DOHH2 (cell line): ENCODE measurements around the gene SH3D19.

ENCODE experiments used
- H3F3A ChIP-seq: fragments of 200-600 bp; sonication (generic), shearing (Covaris generic); 2 replicates; pipeline ENCODE4 v1.6.0; 2016; ENCODE audit warnings: antibody characterized with exemption, mild to moderate bottlenecking; ENCODE audit not compliant: control insufficient read depth, insufficient read depth
- H3K27ac ChIP-seq: fragments of 200-600 bp; sonication (generic); 2 replicates; pipeline ENCODE4 v1.5.1; 2014; ENCODE audit warnings: low read depth, mild to moderate bottlenecking, low read length, moderate library complexity
- H3K27me3 ChIP-seq: fragments of 200-600 bp; sonication (generic); 2 replicates; pipeline ENCODE4 v1.6.1; 2014; ENCODE audit warnings: mild to moderate bottlenecking, low read length, mixed read lengths; ENCODE audit not compliant: control insufficient read depth
- H3K36me3 ChIP-seq: fragments of 200-600 bp; sonication (generic); 2 replicates; pipeline ENCODE4 v1.6.1; 2014; ENCODE audit warnings: mild to moderate bottlenecking, low read length, moderate library complexity, mixed read lengths; ENCODE audit not compliant: control insufficient read depth
- H3K4me1 ChIP-seq: fragments of 200-600 bp; sonication (generic); 2 replicates; pipeline ENCODE4 v1.6.1; 2014; ENCODE audit warnings: mild to moderate bottlenecking, low read length, mixed read lengths; ENCODE audit not compliant: control insufficient read depth
- H3K4me2 ChIP-seq: fragments of 200-600 bp; sonication (generic); 2 replicates; pipeline ENCODE4 v1.6.0; 2014; ENCODE audit warnings: mild to moderate bottlenecking, low read length, moderate library complexity
- H3K4me3 ChIP-seq: fragments of 200-600 bp; sonication (generic); 2 replicates; pipeline ENCODE4 v1.5.1; 2014; ENCODE audit warnings: mild to moderate bottlenecking, low read length, mixed read lengths
- H3K79me2 ChIP-seq: fragments of 200-600 bp; sonication (generic); 2 replicates; pipeline ENCODE4 v1.6.1; 2014; ENCODE audit warnings: mild to moderate bottlenecking, low read length, mixed read lengths; ENCODE audit not compliant: control insufficient read depth
- H3K9me2 ChIP-seq: fragments of 200-600 bp; sonication (generic); replicated peaks from 2 replicates; pipeline ENCODE4 v1.6.1; 2014; ENCODE audit warnings: mild to moderate bottlenecking, low read length, mixed read lengths; ENCODE audit not compliant: control insufficient read depth
- H3K9me3 ChIP-seq: fragments of 200-600 bp; sonication (generic); 2 replicates; pipeline ENCODE4 v1.6.1; 2014; ENCODE audit warnings: antibody characterized with exemption, low read length, mixed read lengths; ENCODE audit not compliant: control insufficient read depth, insufficient read depth
- H4K20me1 ChIP-seq: fragments of 200-600 bp; sonication (generic); 2 replicates; pipeline ENCODE4 v1.6.0; 2014; ENCODE audit warnings: low read depth, mild to moderate bottlenecking, antibody characterized with exemption, low read length, moderate library complexity; ENCODE audit not compliant: control insufficient read depth, insufficient read depth
- CTCF ChIP-seq: fragments of 200-600 bp; sonication (generic); IDR thresholded peaks from one replicate; pipeline ENCODE4 v1.5.1; 2014; ENCODE audit warnings: antibody characterized with exemption, mild to moderate bottlenecking, low read depth, low read length; ENCODE audit not compliant: poor library complexity, severe bottlenecking
- EZH2phosphoT487 ChIP-seq: fragments of 200-600 bp; sonication (generic); IDR thresholded peaks from 2 replicates; pipeline ENCODE4 v1.6.1; 2017; ENCODE audit warnings: borderline replicate concordance, mild to moderate bottlenecking, antibody characterized with exemption, low read length, moderate library complexity, mixed read lengths

SH3D19 gene

DNA sequence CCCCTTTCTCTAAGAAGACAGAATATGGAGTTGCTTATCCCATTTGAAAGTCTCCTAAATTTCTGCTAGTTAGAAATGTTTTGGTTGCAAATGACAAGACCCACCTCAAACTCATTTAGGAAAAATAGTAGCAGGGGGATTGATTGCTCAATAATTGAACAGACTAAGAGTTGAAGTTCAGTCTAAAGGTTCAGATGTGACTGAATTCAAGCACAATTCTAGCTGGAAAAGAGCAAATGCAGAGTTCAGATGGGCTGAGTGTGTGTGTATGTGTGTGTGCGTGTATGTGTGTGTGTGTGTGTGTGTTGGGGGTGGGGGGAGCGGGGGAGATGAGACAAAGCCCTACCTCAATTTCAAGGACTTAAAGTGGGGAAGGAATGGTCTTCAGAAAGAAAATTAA lies 35.7 kb upstream of the SH3D19 start:
- Histone ChIP-seq H3K36me3 (no peaks in the 10 kb centered on the region), H4K20me1 (no peaks in the 10 kb centered on the region), H3K27ac (no peak overlapping the region), H3K4me2 (no peak overlapping the region), H3K9me3 (no peaks in the 10 kb centered on the region), H3K9me2 (no peaks in the 10 kb centered on the region), H3F3A (no peaks in the 10 kb centered on the region), H3K79me2 (no peaks in the 10 kb centered on the region), H3K4me1 (no peaks in the 10 kb centered on the region), H3K4me3 (no peak overlapping the region), H3K27me3 (no peaks in the 10 kb centered on the region)
- TF ChIP-seq CTCF (no peak), EZH2phosphoT487 (no peak)

DNA sequence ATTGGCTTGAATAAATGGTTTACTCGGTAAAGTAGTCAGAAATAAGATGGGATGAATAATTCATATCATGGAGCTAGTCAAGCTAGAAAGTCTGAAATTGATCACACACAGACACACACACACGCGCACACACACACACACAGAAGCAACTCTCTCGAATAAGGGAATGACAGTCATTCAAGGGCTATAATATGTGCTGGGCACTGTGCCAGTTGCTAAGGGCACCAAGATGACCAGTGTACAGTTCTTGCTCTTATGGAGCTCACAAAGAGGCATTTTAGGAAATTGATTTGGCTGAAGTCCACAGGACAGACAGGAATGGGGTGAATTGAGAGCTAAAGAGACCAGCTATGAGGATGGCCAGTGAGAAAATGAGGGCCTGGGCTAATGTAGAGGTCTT lies 34.2 kb upstream of the SH3D19 start:
- Histone ChIP-seq H3K9me3 (no peaks in the 10 kb centered on the region), H3K27me3 (no peaks in the 10 kb centered on the region), H3K4me2 (no peak overlapping the region), H3K9me2 (no peaks in the 10 kb centered on the region), H4K20me1 (no peaks in the 10 kb centered on the region), H3F3A (no peaks in the 10 kb centered on the region), H3K79me2 (no peaks in the 10 kb centered on the region), H3K27ac (no peak overlapping the region), H3K4me3 (no peak overlapping the region), H3K36me3 (no peaks in the 10 kb centered on the region), H3K4me1 (no peaks in the 10 kb centered on the region)
- TF ChIP-seq CTCF: no peak
- no peak for TF ChIP-seq EZH2phosphoT487

GRCh38 chr4:151358266-151358665 lies 32.9 kb upstream of the SH3D19 start:
- Histone ChIP-seq H3F3A (no peaks in the 10 kb centered on the region), H3K27me3 (no peaks in the 10 kb centered on the region), H3K4me3 (no peak overlapping the region), H3K9me2 (no peaks in the 10 kb centered on the region), H3K4me2 (no peak overlapping the region), H3K79me2 (no peaks in the 10 kb centered on the region), H3K4me1 (no peaks in the 10 kb centered on the region), H3K27ac (no peak overlapping the region), H3K36me3 (no peaks in the 10 kb centered on the region), H3K9me3 (no peaks in the 10 kb centered on the region), H4K20me1 (no peaks in the 10 kb centered on the region)
- TF ChIP-seq CTCF (no peak), EZH2phosphoT487 (no peak)

DNA sequence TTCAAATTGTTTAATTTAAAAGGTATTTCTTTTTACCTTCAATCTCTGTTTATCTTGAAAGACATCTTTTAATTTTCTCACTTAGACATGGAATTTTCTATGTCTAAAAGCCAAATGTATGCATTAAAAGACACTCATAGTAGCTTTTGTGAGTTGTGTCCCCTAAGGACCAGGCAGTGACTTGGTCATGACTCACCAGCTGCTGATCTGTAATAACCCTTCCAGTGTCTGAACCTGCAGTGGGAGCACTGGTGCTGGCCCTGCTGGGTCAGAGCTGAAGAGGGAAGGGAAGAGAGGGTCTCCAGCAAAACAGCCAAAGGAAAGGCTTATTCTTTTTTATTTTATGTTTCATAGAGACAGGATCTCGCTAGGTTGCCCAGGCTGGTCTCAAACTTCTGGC lies 31.1 kb upstream of the SH3D19 start:
- Histone ChIP-seq H3K27me3 (no peaks in the 10 kb centered on the region), H3K27ac (no peak overlapping the region), H4K20me1 (no peaks in the 10 kb centered on the region), H3K79me2 (no peaks in the 10 kb centered on the region), H3K4me3 (no peak overlapping the region), H3K4me2 (no peak overlapping the region), H3K9me2 (no peaks in the 10 kb centered on the region), H3K36me3 (no peaks in the 10 kb centered on the region), H3K4me1 (no peaks in the 10 kb centered on the region), H3F3A (no peaks in the 10 kb centered on the region), H3K9me3 (no peaks in the 10 kb centered on the region)
- TF ChIP-seq CTCF: no peak
